ENCODE results near the gene KIFAP3.
A peak's percentile ranks its signal among the peaks of the same experiment; 100 is the strongest.
"Not testable (repeated sequence)": the region's sequence is repeated elsewhere in the genome, so short reads cannot be mapped to it uniquely, and the experiment has no call there.

The KIFAP3 gene

GRCh38 chr1:169968174-169968573, 106.3 kb downstream of the KIFAP3 start:
- DNase-seq: no peak

DNA sequence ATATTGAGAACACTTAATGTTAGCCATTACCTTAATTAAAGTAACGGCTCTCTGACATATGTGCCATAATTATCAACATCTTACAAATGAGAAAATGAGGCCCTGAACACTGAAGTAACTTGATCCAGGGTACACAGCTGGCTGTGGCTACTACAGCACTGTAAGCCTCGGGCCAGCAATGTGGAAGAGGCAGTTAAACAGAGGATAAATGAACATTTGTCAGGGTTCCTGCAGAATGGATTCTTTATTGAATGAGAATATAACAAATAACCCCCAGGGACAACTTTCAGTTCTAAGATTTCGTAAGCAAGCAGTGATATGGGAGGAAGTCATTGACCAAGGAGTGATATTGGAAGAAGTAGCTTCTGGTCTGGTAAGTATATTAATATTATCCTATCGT, 110.3 kb downstream of the KIFAP3 start:
- no peak for DNase-seq

GRCh38 chr1:169959686-169960085, 114.8 kb downstream of the KIFAP3 start:
- no peak for DNase-seq

GRCh38 chr1:169958987-169959386, 115.5 kb downstream of the KIFAP3 start:
- no peak for DNase-seq

GRCh38 chr1:169957884-169958283, 116.6 kb downstream of the KIFAP3 start:
- DNase-seq: no peak

DNA sequence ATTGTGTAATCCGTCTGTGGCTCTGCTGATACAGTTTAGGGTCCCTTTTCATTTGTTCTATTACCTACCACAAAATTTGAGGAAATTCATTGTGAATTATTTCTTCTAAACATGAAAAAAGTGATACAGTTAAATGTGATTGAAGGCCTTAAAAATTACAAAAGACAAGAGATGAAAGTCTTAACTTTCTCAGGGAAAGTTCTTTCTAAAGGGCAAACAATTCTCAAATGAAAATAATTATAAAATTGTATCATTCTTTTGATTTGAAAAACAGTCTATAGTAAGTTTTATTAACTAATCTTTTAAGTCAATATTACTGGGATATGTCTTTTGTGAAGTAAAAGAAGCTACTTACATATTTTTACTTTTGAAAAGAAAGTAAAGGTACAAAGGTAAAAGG, 123.4 kb downstream of the KIFAP3 start:
- DNase-seq: no peak

GRCh38 chr1:169949139-169949538, 125.4 kb downstream of the KIFAP3 start:
- no peak for DNase-seq

DNA sequence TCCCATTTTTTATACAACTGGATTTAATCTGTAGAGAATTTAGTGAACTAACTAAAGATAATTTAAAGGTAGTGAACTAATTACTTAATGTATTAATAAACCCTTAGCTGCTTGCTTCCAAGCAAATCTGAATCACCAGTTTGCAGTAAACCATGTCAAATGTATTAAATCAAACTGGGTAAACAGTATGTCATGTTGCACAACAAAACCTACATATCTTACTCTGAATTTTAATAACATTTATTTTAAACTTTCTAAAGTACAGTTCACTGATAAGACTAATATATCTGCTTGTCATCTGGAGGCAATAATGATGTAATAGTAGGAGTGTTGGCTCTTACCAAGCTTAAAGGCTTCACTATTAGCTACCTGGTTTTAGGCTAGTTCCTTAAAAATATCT, 128.3 kb downstream of the KIFAP3 start:
- no peak for DNase-seq

GRCh38 chr1:169945181-169945580, 129.3 kb downstream of the KIFAP3 start:
- DNase-seq: no peak

GRCh38 chr1:169944621-169945020, 129.9 kb downstream of the KIFAP3 start:
- DNase-seq: no peak

DNA sequence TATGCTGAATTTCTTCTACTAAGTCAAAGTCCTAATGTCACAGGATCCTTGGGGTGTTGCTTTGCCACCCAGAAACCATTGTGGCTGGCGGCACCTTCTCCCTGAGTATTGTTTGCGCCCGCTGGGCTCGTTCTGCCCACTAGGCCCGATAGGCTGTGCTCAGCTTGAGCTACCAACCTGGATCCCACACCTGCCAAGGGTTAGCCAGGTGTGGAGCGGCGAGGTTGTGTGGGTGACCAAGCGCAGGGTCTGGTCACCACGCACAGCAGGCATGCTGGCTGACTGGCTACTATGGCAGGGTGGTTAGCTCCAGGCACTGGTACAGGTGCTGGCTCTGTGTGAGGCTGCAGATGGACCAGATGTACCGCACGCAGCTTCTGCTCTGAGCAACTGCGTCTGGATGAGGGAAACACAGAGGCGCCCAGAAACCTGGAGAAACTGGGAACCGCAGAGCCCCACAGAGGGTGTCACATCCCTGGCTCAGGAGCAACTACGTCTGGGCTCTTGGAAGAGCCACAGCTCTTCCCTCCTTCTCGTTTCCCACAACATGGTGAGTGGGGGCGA, 130.4 kb downstream of the KIFAP3 start:
- DNase-seq: no peak

- DNase-seq: no peak
Measured at GRCh38 chr1:169941982-169942830, 132.3 kb downstream of the KIFAP3 start.

- no peak for DNase-seq
Measured at GRCh38 chr1:169933984-169934725, 140.3 kb downstream of the KIFAP3 start.

DNA sequence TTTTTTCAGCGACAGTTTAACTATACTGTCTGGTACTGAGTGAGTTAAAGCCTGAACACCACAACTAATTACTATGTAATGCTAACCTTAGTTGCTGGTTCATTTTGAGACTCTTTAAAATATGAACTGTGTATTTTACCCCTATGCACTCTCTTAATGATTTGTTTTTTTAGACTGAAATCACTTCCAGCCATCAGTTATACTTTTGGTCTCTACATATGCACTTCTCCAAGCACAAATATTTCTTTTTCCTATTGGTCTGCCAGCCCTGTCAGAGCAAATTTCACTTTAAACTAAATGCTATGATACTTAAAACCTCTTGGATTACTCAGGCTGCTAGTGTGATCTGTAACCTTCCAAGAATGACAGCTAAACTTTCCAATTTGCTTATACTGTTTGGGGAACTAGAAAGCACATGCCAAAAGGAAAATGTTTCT, 142.7 kb downstream of the KIFAP3 start:
- no peak for DNase-seq

- DNase-seq: no peak
Measured at GRCh38 chr1:169929210-169929526, 145.3 kb downstream of the KIFAP3 start.

DNA sequence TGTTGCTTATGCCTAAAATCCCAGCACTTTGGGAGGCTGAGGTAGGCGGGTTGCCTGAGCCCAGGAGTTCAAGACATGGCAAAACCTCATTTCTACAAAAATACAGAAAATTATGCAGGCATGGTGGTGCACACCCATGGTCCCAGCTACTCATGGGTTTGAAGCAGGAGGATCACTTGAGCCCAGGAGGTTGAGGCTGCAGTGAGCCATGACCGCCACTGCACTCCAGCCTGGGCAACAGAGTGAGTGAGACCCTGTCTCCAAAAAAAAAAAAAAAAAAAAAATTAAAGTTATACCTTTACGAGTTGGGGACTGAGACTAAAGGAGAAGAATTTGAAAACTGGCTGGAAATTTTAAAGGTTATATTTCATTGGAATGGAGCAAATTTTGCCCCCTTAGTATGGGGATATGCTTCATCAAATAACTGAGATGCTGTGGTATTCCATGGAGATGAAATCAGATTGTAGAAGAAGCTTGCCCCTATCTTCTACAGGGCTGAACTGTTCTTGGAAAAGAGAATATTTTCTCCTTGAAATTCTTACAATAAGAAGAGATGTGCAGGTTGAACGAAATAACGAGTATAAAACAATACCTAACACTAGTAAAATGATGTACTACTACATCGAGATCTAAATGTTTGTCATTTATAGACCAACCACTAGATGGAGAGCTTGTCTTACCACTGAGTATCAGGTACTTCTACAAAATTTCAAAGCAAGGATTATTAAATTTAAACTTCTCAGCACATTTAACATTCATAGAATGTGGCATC, 145.9 kb downstream of the KIFAP3 start:
- DNase-seq: peak; percentile 44

DNA sequence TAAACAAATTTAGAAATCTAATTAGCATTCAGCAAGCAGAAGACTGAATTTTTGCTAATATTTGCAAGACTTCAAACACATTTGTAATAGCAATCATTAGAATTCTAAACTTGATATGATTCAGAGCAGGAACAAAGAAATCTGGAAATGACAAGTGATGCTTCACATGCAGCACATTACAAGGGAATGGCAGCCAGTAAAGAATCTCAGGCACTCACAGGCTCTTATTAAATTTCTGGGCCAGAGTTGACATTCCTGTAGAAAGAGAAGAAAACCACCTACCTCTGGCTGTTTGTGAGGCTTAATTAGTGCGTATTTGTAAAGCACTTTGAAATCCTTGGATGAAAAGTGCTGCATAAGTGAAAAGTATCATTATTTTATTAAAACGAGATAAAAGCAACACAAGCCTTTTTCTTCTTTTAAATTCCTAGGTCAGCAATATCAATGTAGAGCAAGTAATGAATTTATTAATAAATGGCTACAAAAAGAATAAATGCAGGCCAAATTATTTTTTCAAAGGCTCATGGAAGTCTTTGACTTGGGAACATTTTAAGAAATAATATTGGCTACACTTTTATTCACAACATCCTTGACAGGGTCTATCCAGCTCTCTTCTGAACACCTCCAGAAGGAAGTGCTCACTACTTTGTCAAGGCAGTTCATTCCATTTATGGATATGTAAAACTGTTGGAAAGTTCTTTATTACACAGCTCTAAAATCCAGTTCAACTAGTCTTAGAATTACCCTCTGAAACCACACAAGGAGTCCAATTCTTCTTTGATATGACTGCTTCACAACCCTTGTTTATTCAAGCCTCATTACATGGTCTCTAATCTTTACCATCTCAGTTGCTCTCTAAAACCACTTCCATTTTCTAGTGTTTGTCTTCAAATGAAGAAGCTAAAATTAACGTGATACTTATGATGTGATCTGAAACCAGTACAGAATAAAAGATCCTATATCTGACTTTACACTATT, 148.7 kb downstream of the KIFAP3 start:
- DNase-seq: no peak

DNA sequence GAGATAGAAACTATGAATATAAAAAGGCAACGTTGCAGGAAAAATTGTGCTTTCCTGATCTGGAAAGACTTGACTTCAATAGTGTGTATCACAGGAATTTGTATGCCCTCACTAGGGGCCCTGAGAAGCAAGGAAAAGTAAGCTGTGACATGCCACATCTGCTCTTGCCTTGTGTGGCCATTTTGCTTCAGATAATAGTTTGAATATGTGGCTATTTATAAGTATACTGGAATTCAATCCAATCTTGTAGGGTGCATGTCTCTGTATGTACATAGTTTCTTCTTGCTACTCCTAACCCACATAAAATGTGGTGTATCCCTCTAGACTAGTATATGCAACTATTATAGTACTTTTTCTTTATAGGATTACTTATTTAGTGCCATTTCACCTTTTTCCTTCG, 149.7 kb downstream of the KIFAP3 start:
- DNase-seq: no peak

- DNase-seq: no peak
Measured at GRCh38 chr1:169924063-169924462, 150.4 kb downstream of the KIFAP3 start.

DNA sequence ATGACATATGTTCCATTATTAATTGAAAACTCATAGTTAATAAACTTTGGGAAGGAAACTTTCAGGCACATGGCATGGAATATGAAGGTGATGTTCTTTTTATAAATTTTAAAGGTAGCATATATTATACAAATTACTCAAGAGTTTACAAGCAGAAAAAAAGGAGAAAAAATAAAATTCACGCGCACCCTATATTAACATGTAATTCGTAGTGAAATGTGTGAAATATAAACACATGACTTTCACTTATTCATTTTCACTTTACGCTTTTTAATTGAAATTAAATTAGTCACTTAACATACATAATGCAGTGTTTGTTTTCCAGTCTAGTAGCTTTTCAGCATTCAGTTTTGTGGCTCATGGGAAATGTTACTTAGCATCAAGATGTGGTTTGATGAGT, 153.4 kb downstream of the KIFAP3 start:
- no peak for DNase-seq

- no peak for DNase-seq
Measured at GRCh38 chr1:169918927-169919326, 155.6 kb downstream of the KIFAP3 start.

- not testable (repeated sequence) for DNase-seq
Measured at GRCh38 chr1:169918220-169918619, 156.3 kb downstream of the KIFAP3 start.
